ENCODE results near the gene AFF3.

GRCh38 chr2:100051253-100051652 is 91.1 kb downstream of the AFF3 start:
- TF ChIP-seq CTCF (IDR thresholded peaks at IDR 0.05; ENCODE audit: poor library complexity): no peak
- TF ChIP-seq EZH2phosphoT487 (IDR thresholded peaks at IDR 0.05; ENCODE audit: low read depth, severe bottlenecking, unreplicated experiment): no peak

All from hepatocyte (in vitro differentiated cells).